ENCODE results near the gene SIAH2. TPM values are rescaled to one million over a fixed set of nuclear protein-coding genes. Genes with fewer than 3 reads are reported as not detected.

The SIAH2 gene
- total RNA-seq, 2 experiments from 2014 or later = 22.2 to 29.1 TPM

GRCh38 chr3:150725548-150725947 is 37.4 kb downstream of the SIAH2 start:
- H3K36me3 ChIP-seq (ENCODE audit: insufficient read depth, low read length) = no peaks in the 10 kb centered on the region
- no peak overlapping the region for H3K4me3 ChIP-seq (ENCODE audit: low read depth, low read length, poor library complexity, severe bottlenecking)
- no peaks in the 10 kb centered on the region for H3K9me3 ChIP-seq (ENCODE audit: low read length)
- intact Hi-C loops (cut with micrococcal nuclease; ENCODE audit: unreplicated experiment) = loop anchor here (10.0 kb wide), 1 partner anchor 109 kb away; no protein-coding TSS in a partner anchor
- H3K4me1 ChIP-seq (ENCODE audit: insufficient read depth, low read length, poor library complexity, severe bottlenecking) = peaks cover 11% of the 10 kb centered on the region
- TF ChIP-seq CTCF (conservative IDR thresholded peaks at IDR 0.05; ENCODE audit: low read length) (no peak), EZH2phosphoT487 (IDR thresholded peaks at IDR 0.05; ENCODE audit: borderline replicate concordance, low read depth, low read length) (no peak)
- H3K79me2 ChIP-seq (ENCODE audit: insufficient read depth, low read depth, low read length) = no peaks in the 10 kb centered on the region
- no peak overlapping the region for H3K4me2 ChIP-seq (ENCODE audit: low read length)
- ChIA-PET POLR2A (interaction anchor here (0.7 kb wide), 2 partner anchors 10 kb away, joined by 3 read pairs; no protein-coding TSS in a partner anchor), CTCF (ENCODE audit: unreplicated experiment) (no interaction called here)
- no peak for DNase-seq (ENCODE audit: low spot score)
- BruUV-seq (replicated peaks) = no TSS peak
- no peak overlapping the region for H2AFZ ChIP-seq (ENCODE audit: low read length)
- no peaks in the 10 kb centered on the region for H3K9me2 ChIP-seq (ENCODE audit: insufficient read depth, low read length)
- H4K20me1 ChIP-seq (ENCODE audit: insufficient read depth, low read length) = no peaks in the 10 kb centered on the region
- H3K27ac ChIP-seq (ENCODE audit: low read depth, low read length, poor library complexity, severe bottlenecking) = no peak overlapping the region

- Histone ChIP-seq H3K4me1 (ENCODE audit: insufficient read depth, low read length, poor library complexity, severe bottlenecking) (peaks cover 11% of the 10 kb centered on the region), H3K4me3 (ENCODE audit: low read depth, low read length, poor library complexity, severe bottlenecking) (no peak overlapping the region), H2AFZ (ENCODE audit: low read length) (peak overlapping the region; percentile 9; the same call in 1 of the 2 replicates), H4K20me1 (ENCODE audit: insufficient read depth, low read length) (no peaks in the 10 kb centered on the region), H3K9me2 (ENCODE audit: insufficient read depth, low read length) (no peaks in the 10 kb centered on the region), H3K27ac (ENCODE audit: low read depth, low read length, poor library complexity, severe bottlenecking) (no peak overlapping the region), H3K4me2 (ENCODE audit: low read length) (peak overlapping the region; percentile 9; the same call in 1 of the 2 replicates), H3K79me2 (ENCODE audit: insufficient read depth, low read depth, low read length) (no peaks in the 10 kb centered on the region), H3K9me3 (ENCODE audit: low read length) (no peaks in the 10 kb centered on the region), H3K36me3 (ENCODE audit: insufficient read depth, low read length) (no peaks in the 10 kb centered on the region)
- BruUV-seq (replicated peaks) = no TSS peak
- ChIA-PET CTCF (ENCODE audit: unreplicated experiment) (interaction anchor here (1.2 kb wide), 1 partner anchor 36 kb away, joined by 3 read pairs; no protein-coding TSS in a partner anchor), POLR2A (interaction anchor here (1.0 to 2.2 kb wide), 5 partner anchors 14 to 141 kb away, joined by 3 to 7 read pairs (median 6); no protein-coding TSS in a partner anchor)
- TF ChIP-seq CTCF (conservative IDR thresholded peaks at IDR 0.05; ENCODE audit: low read length) (no peak), EZH2phosphoT487 (IDR thresholded peaks at IDR 0.05; ENCODE audit: borderline replicate concordance, low read depth, low read length) (no peak)
- DNase-seq (ENCODE audit: low spot score) = peak; percentile 65
- intact Hi-C loops (cut with micrococcal nuclease; ENCODE audit: unreplicated experiment) = loop anchor here (5.0 to 10.0 kb wide), 3 partner anchors 38 to 363 kb away; partner anchors contain the start of genes MED12L and SIAH2
These were observed 39.0 kb downstream of the SIAH2 start for GRCh38 chr3:150723946-150724345.

- Histone ChIP-seq H3K27ac (ENCODE audit: low read depth, low read length, poor library complexity, severe bottlenecking) (no peak overlapping the region), H3K36me3 (ENCODE audit: insufficient read depth, low read length) (no peaks in the 10 kb centered on the region), H3K9me3 (ENCODE audit: low read length) (no peaks in the 10 kb centered on the region), H3K4me1 (ENCODE audit: insufficient read depth, low read length, poor library complexity, severe bottlenecking) (peaks cover 11% of the 10 kb centered on the region), H3K9me2 (ENCODE audit: insufficient read depth, low read length) (no peaks in the 10 kb centered on the region), H4K20me1 (ENCODE audit: insufficient read depth, low read length) (no peaks in the 10 kb centered on the region), H3K79me2 (ENCODE audit: insufficient read depth, low read depth, low read length) (no peaks in the 10 kb centered on the region), H3K4me3 (ENCODE audit: low read depth, low read length, poor library complexity, severe bottlenecking) (no peak overlapping the region), H2AFZ (ENCODE audit: low read length) (no peak overlapping the region), H3K4me2 (ENCODE audit: low read length) (no peak overlapping the region)
- TF ChIP-seq CTCF (conservative IDR thresholded peaks at IDR 0.05; ENCODE audit: low read length) = no peak
- no peak for TF ChIP-seq EZH2phosphoT487 (IDR thresholded peaks at IDR 0.05; ENCODE audit: borderline replicate concordance, low read depth, low read length)
- intact Hi-C loops (cut with micrococcal nuclease; ENCODE audit: unreplicated experiment) = loop anchor here (5.0 to 10.0 kb wide), 3 partner anchors 40 to 365 kb away; partner anchors contain the start of genes MED12L and SIAH2
- ChIA-PET CTCF (ENCODE audit: unreplicated experiment) (interaction anchor here (0.6 to 1.3 kb wide), 3 partner anchors 18 to 143 kb away, joined by 3 to 4 read pairs (median 4); partner anchors contain the start of gene ERICH6), POLR2A (interaction anchor here (0.8 to 1.7 kb wide), 6 partner anchors 24 to 421 kb away, joined by 3 read pairs; no protein-coding TSS in a partner anchor)
- DNase-seq (ENCODE audit: low spot score) = no peak
- no TSS peak for BruUV-seq (replicated peaks)
These were observed 40.7 kb downstream of the SIAH2 start for GRCh38 chr3:150722267-150722666.

Data from OCI-LY7 (cell line).